GF-D8 (cell line): ENCODE measurements around the gene SH3D19.
"Not testable (repeated sequence)": the region's sequence is repeated elsewhere in the genome, so short reads cannot be mapped to it uniquely, and the experiment has no call there.

Experiments
- DNase-seq: peaks from one replicate; lab custom pipeline; 2025; lab: John Stamatoyannopoulos, UW

Gene SH3D19

GRCh38 chr4:151321586-151321985 lies 3.8 kb downstream of the SH3D19 start:
- DNase-seq: no peak

DNA sequence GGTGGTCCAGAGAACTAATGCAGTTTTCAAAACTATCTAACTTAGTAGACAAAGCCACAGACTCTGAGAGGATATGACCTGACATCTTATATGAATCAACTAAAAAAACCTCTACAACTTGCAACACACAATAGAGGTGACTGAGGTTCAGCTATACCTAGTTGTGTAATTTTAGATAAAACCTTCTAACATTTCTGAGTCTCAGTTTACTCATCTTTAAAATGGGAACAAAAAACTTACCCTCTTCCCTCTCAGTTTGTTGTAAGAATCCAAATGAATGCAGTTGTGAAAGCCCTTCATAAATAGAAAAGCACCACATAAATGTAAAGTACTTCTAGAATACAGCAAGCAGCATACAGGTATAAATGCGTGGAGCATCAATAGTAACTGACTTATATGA lies 5.9 kb downstream of the SH3D19 start:
- DNase-seq: no peak

- DNase-seq: no peak
Observed at GRCh38 chr4:151318307-151319006, 6.9 kb downstream of the SH3D19 start.

DNA sequence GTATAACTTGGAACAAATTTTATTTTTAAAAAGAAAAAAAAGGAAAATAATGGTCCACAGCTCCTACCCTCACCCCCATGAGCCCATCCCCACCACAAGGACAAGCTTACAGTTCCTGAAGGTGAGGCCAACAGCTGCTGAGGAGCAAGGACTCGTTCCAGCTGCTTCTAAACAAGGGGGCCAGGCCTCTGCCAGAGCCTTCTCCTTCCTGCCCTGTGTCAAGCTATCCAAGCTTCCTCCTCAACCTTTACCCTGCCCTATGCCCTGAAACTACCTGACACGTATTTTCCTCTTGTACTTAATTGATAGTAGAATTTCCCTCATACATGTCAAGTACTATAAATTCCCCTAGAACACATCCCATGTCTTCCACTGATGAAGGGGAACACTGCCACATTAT lies 8.8 kb downstream of the SH3D19 start:
- no peak for DNase-seq

- no peak for DNase-seq
Observed at GRCh38 chr4:151315212-151315886, 10.1 kb downstream of the SH3D19 start.

DNA sequence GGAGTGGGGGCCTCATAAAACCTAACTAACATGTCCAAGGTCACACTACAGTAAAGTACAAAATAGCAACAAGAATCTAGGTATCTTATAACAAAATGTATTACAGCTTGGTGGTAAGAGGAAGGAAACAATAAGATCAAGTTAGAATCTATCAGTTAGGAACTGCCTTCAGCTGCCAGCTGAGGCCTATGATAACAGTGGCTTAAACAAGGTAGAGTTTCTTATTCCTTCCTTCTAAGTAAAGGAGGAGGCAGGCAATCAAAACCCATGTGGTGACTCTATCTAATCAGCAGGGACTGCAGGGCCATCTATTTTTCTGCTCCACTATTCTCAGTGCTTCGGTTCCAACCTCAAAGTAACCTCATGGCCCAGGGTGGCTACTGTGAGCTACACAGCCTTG lies 10.9 kb downstream of the SH3D19 start:
- no peak for DNase-seq

GRCh38 chr4:151314010-151314355 lies 11.4 kb downstream of the SH3D19 start:
- no peak for DNase-seq

DNA sequence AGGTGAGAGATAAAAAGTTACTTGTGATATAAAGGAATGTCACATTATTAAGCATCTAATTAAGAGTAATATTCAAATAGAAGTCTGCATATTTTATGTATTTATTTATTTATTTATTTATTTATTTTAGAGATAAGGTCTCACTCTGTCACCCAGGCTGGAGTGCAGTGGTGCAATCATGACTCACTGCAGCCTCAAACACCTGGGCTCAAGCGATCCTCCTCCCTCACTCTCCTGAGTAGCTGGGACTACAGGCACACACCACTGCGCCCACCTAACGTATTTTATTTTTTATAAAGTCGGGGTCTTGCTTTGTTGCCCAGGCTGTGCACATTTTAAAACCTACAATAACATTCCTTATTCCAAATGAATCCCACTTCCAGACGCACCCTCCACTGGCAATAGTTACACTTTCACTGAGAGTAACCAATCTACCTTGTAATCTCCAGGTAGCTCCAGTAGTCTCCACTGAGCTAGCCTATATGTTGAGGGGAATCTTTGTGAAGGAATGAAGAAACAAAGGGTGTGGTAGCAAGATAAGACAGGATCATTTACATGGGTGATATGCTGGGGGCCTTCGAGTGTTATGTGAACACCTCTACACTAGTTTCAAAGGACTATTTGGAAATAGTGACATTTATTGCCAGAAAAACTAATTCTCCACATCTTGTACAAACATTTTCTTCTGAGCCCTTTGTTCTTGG lies 11.9 kb downstream of the SH3D19 start:
- DNase-seq: no peak

GRCh38 chr4:151310124-151310728 lies 15.2 kb downstream of the SH3D19 start:
- no peak for DNase-seq

DNA sequence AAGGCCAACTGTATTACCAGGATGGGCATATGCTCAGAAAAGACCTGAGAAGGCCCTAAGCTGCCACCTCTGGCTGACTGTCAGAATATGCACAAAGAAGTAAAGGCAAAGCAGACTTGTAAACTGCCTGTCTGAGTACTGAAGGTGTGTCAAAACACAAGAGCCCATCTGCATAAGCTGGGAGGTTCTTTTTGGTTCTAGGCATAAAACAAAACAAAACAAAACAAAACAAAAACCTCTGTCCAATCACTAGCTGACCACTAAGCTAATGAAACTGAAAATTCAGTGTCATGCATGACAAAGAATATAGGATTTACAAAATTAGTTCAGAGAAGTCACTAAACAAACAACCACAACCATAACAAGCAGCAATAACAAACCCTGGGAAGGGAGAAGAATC lies 20.6 kb downstream of the SH3D19 start:
- DNase-seq: no peak

GRCh38 chr4:151304226-151304625 lies 21.2 kb downstream of the SH3D19 start:
- DNase-seq: no peak

DNA sequence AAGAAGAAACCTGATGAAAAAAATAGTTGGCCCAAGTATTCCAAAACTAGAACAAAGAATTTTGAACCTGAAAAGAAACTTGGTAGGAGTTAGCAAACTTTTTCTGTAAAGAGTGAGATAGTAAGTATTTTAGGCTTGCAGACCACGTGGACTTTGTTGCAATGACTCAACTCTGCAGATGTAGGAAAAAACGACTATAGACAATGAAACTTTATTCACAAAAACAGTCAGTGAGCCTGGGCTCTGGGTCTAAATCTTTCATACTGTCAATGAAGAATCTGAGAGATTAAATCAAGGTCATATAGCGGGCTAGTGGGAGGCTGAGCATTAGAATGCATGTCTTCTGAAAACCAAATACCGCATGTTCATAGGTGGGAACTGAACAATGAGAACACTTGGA lies 23.0 kb downstream of the SH3D19 start:
- DNase-seq: no peak

- DNase-seq: no peak
Observed at GRCh38 chr4:151297170-151297569, 28.2 kb downstream of the SH3D19 start.

GRCh38 chr4:151296227-151296626 lies 29.2 kb downstream of the SH3D19 start:
- no peak for DNase-seq

DNA sequence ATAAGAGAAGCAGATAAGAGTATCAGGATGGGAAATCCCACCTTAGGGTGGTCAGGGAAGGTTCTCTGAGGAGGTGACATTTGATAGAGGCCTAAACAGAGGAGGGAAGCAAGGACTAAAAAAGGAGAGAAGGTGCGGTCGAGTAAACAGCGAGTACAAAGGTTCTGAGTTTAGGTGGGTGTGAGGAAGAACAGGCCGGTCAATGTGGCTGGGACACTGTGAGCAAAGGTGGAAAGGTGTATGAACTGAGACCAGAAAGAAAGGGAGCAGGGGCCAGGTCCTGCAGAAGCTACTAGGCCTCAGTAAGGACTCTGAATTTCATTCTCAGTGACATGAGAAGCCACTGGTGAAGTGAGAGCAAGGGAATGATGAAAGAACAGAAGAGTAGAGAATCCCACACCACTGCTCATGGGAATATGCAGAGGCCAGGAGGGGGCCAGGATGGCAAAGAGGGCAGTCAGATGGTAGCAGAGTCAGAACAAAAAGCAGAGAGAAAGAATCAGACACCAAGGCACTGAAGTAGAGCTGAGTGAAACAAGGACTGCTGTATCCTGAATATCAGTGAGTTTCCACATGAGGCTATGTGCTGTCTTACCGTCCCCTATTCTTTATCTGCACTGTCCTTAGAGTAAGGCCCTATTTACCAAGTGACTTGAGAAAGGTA lies 30.4 kb downstream of the SH3D19 start:
- DNase-seq: no peak

- no peak for DNase-seq
Observed at GRCh38 chr4:151292038-151292437, 33.4 kb downstream of the SH3D19 start.

DNA sequence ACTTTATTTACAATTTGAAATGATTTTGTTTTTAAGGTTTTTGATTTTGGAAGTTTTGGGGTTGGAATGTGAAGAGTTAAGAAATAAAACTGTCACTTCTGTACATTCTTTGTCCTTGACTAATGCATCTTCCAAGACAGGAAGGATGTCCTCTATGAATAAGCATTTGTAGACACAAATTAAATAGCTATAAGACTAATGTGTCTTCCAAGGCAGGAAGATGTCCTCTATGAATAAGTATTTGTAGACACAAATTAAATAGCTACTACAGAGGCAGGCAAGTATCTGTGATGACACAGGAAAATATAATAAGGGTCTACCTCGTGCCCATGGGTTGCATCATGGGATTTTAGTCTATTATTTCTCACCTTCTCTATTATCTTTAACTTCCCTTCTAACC lies 33.9 kb downstream of the SH3D19 start:
- DNase-seq: no peak

- DNase-seq: no peak
Observed at GRCh38 chr4:151287409-151287808, 38.0 kb downstream of the SH3D19 start.

DNA sequence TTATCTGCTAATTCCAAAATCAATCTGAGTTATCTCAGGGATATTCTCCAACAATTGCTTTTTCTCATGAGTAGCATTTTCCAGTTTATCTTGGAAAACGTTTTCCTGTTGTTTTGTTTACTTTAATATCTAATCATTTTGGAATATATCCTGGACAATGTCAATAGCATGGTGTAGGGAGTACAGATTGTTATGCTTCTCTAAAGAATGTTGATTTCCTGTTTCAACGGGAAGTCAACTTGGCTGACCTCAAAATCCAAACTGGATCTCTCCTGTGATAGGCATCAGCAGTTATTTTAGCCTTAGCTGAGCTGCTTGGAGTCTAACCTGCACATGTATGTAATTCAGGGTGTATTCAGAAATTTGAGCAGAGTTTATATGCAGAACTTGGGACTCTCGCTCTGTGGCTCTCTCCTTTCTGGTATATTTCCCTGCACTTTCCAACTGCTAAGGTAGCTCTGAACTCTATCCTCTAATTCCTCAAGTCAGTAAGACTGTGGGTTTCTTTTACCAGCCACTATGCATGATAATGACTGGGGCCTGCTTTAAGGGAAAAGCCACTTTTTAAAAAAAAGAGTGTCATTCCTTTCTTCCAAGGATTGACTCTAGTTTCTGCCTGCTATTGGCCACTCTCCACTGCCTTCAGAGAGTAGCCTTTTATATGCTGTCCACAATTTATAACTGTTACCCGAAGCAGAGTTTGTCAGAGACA lies 40.7 kb downstream of the SH3D19 start:
- DNase-seq: no peak

- DNase-seq: no peak
Observed at GRCh38 chr4:151276787-151277562, 48.4 kb downstream of the SH3D19 start, which contains the start of gene PRSS48. Gene PRSS48 (plus strand): TSS chr4:151277161. CDS start chr4:151277173, 12 bp downstream.

DNA sequence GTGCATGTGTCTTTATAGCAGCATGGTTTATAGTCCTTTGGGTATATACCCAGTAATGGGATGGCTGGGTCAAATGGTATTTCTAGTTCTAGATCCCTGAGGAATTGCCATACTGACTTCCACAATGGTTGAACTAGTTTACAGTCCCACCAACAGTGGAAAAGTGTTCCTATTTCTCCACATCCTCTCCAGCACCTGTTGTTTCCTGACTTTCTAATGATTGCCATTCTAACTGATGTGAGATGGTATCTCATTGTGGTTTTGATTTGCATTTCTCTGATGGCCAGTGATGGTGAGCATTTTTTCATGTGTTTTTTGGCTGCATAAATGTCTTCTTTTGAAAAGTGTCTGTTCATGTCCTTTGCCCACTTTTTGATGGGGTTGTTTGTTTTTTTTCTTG lies 56.5 kb downstream of the SH3D19 start:
- DNase-seq: not testable (repeated sequence)
